Measurements from ENCODE around the gene SLIT3.

SLIT3 gene

DNA sequence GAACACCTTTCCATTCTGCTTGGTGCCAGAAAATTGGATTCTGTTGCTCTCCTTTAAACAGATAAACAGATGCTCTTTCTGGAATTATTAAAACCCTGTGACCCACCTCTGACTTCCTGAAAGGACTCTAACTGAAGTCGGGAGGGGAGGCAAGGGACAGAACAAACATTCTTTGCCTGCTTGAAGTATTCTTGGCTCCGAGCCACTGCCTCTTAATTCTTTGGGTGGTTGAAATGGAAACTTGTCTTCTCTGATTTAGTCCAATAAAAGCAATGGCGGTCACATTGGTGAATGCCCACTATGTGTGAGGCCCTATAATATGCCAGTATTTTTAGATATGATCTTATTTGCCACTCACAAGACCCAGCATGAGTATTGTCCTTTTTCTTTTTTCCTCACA lies 236.8 kb downstream of the SLIT3 start:
- TF ChIP-seq, protein P1, sequence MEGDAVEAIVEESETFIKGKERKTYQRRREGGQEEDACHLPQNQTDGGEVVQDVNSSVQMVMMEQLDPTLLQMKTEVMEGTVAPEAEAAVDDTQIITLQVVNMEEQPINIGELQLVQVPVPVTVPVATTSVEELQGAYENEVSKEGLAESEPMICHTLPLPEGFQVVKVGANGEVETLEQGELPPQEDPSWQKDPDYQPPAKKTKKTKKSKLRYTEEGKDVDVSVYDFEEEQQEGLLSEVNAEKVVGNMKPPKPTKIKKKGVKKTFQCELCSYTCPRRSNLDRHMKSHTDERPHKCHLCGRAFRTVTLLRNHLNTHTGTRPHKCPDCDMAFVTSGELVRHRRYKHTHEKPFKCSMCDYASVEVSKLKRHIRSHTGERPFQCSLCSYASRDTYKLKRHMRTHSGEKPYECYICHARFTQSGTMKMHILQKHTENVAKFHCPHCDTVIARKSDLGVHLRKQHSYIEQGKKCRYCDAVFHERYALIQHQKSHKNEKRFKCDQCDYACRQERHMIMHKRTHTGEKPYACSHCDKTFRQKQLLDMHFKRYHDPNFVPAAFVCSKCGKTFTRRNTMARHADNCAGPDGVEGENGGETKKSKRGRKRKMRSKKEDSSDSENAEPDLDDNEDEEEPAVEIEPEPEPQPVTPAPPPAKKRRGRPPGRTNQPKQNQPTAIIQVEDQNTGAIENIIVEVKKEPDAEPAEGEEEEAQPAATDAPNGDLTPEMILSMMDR (conservative IDR thresholded peaks at IDR 0.05) = no peak
- H3K27ac ChIP-seq = no peak overlapping the region

DNA sequence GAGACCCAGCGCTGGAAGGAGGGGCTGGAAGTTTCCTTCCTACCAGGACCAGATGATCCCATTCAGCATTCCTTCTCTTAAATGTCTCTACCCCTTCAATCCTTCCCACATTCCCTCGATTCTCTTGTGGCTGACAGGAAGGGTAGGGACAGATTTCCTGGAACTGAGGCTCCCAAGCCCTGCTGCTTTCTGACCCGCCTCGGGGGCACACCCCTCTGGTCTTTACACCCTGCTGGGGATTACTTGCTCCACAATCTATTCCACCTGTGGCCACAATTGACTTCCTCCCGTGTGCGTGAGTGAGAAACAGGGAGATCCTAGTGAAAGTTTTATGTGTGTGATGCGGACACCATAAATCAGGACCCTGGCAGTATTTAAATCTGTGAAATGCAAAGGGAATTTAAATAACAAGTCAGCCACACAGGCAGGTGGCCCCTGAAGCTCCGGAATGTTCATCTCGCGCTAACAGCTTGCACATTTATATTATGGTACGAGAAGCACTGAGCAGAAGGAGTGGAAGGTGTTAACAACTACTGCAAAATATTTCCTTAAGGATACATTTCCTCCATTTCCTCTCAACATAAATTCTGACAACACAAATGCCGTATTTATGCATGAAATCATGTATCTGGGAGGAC lies 237.5 kb downstream of the SLIT3 start:
- TF ChIP-seq, protein P1 (conservative IDR thresholded peaks at IDR 0.05) = no peak
- no peak overlapping the region for H3K27ac ChIP-seq

DNA sequence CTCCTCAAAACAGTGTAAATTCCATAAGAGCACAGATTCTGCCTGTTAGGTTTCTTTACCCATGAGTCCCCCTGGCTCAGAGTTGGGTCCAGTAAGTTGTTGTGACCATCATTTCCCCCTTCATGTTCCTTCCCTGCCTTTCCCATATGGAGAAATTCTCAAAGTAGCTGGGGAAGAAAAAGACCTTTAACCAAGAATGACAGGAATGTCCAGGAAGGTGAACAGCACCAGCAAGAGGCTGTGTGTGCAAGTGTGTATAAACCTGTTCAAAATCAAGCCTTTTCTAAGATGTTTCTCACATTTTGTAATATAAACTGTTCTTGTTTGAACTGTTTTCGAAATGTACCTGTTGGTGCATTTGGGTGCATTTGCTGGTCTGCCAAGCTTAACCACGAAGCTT lies 238.2 kb downstream of the SLIT3 start:
- TF ChIP-seq, protein P1 (conservative IDR thresholded peaks at IDR 0.05) = no peak
- no peak overlapping the region for H3K27ac ChIP-seq

DNA sequence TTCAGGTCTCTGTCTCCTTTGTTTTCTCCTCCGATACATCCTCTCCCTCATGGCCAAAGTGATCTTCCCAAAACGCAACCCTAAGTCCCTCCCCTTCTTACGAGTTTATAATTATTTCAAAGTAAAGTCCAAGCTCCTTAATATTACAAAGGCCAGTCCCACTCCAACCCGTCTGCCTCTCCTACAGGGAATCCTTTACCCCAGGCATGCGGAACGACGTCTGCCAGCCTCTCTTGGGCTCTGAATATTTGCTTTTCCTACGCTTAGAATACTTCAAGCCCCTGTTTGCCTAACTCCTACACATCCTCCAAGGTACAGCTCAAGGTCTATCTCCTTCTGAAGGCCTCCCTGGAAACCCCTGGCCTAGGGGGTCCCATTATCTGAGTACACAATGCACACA lies 246.4 kb downstream of the SLIT3 start:
- TF ChIP-seq, protein P1 (conservative IDR thresholded peaks at IDR 0.05) = no peak
- H3K27ac ChIP-seq = no peak overlapping the region

DNA sequence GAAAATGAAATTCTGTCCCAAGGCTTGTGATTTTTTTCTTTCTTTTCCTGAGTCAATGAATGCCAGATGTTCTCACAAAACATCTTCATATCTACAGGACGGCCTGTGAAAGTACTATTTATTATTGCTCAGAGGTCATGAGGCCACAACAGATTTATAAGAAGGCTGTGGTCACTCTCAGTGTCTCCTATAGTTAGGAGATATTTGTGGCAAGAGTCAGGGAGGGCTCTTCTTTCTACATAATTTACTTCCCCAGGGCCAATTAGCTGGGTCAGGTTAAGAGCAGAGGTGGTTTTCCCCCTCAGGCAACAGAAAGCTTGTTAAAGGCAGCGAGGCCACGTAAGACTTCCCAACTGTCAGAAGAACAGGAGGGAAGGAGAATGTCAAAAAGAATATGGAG lies 248.7 kb downstream of the SLIT3 start:
- H3K27ac ChIP-seq = no peak overlapping the region
- TF ChIP-seq, protein P1 (conservative IDR thresholded peaks at IDR 0.05) = no peak

DNA sequence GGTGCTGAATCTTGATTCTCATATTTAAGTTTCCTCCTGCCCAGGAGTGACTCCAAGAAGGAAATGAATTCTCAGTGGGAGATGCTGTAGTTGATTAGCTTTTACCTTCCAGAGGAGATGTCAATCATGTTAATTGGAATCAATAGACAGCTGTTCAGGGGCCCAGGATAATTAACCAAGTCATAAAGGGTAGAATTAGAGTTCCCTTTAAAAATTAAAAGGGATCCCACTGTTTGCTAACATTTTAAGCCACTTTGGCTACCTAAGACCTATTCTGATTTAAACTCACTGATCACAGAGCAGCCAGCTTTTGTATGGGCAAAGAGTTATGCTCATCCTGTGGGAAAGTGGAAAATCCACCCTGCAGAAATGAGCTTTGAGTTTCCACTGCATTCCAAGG lies 249.6 kb downstream of the SLIT3 start:
- TF ChIP-seq, protein P1 (conservative IDR thresholded peaks at IDR 0.05) = no peak

DNA sequence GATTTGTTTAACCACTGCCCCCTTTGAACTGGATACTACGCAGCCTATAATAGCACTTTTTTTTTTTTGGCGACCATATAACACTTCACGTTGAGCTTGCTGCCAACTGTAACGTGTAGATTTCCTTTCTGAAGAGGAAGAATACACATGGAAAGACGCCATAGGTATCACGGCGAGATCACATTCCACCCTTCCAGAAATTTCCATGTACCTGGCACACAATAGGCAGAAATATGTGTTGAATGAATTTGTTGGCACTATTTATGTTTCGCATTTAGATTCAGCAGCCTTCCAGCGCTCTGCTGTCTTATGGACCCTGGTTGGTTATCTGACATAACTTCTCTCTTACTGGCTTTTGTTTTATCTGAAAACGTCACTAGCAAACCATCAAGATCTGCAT lies 250.3 kb downstream of the SLIT3 start:
- peak overlapping the region; percentile 14; the same call in 1 of the 2 replicates for H3K27ac ChIP-seq
- TF ChIP-seq, protein P1 (conservative IDR thresholded peaks at IDR 0.05) = no peak

More for the DNA sequence above, 249.6 kb downstream of the SLIT3 start:
- no peak overlapping the region; the same call in 1 of the 2 replicates for H3K27ac ChIP-seq

All from VCaP (cell line).